Adipose tissue (tissue), 3 donors: ENCODE results near the gene SLC30A2. TPM values are rescaled to one million over a fixed set of nuclear protein-coding genes. Genes with fewer than 3 reads are reported as not detected.

Experiments
- H3K27ac ChIP-seq: one replicate; pipeline ENCODE4 v1.5.1; 2013; ENCODE audit warnings: low read depth, low read length
- WGBS, 3 donors: extraction: QIAGEN DNeasy Blood & Tissue Kit; methylation state at CpG; one replicate each; pipeline ENCODE4 v1.1.7; 2013; 5-methylcytosine and 5-hydroxymethylcytosine counted together
- polyA plus RNA-seq, 3 donors: library from polyadenylated mRNA; stranded (reverse); fragments of 200-250 nt; gene quantifications; one replicate each; pipeline ENCODE4 v1.2.3, GENCODE V29; 2013
- donor health status: healthy with polysubstance abuse.
- donor health status: Bipolar disorder and iron deficiency.
- donor health status: healthy.

SLC30A2 gene
- polyA plus RNA-seq, 3 donors = 0.07 to 99.7 TPM; not detected in 1

GRCh38 chr1:25991937-25992688 lies 53.8 kb downstream of the SLC30A2 start:
- 62 to 86% (median 62%) methylated on average over 5 of the region's 5 CpGs for WGBS, 3 donors
- no peak overlapping the region for H3K27ac ChIP-seq

- H3K27ac ChIP-seq = no peak overlapping the region
Observed at GRCh38 chr1:25990702-25991395, 55.1 kb downstream of the SLC30A2 start.

GRCh38 chr1:25990251-25990650 lies 55.7 kb downstream of the SLC30A2 start:
- 52 to 73% (median 56%) methylated on average over 6 of the region's 6 CpGs for WGBS, 3 donors
- no peak overlapping the region for H3K27ac ChIP-seq

More at GRCh38 chr1:25990702-25991395, 55.1 kb downstream of the SLC30A2 start:
- WGBS, 3 donors = 49 to 79% (median 54%) methylated on average over 15 of the region's 15 CpGs

GRCh38 chr1:25989440-25990234 lies 56.3 kb downstream of the SLC30A2 start:
- WGBS, 3 donors = 73 to 83% (median 79%) methylated on average over 11 of the region's 11 CpGs
- H3K27ac ChIP-seq = no peak overlapping the region

GRCh38 chr1:25987951-25988350 lies 58.0 kb downstream of the SLC30A2 start:
- WGBS, 3 donors = 77 to 98% (median 96%) methylated on average over 2 of the region's 2 CpGs
- H3K27ac ChIP-seq = no peak overlapping the region

Other genes with a start within 250 kb of the SLC30A2 start
- 10 to 100 TPM; 24.6 to 69.7 (median 63.8) TPM for gene SELENON, start 245.9 kb downstream of the SLC30A2 start, polyA plus RNA-seq
- gene MTFR1L, start 226.2 kb downstream of the SLC30A2 start, polyA plus RNA-seq = 10 to 100 TPM; 28.7 to 52.7 (median 49.7) TPM
- under 1 TPM; 0.08 to 0.34 (median 0.22) TPM for gene AUNIP, start 186.7 kb downstream of the SLC30A2 start, polyA plus RNA-seq
- gene PAQR7, start 170.4 kb downstream of the SLC30A2 start, polyA plus RNA-seq = 1 to 10 TPM; 2.5 to 3.5 (median 2.9) TPM
- 10 to 100 TPM in 2 of 3 donors, 1 to 10 TPM in 1; 9.8 to 46.1 (median 23.4) TPM for gene STMN1, start 139.7 kb downstream of the SLC30A2 start, polyA plus RNA-seq
- gene PAFAH2, start 48.1 kb downstream of the SLC30A2 start, polyA plus RNA-seq = 1 to 10 TPM; 4.3 to 9.8 (median 4.9) TPM
- under 1 TPM; 0.04 to 0.34 (median 0.09) TPM for gene EXTL1, start 24.3 kb downstream of the SLC30A2 start, polyA plus RNA-seq
- gene TRIM63, start 21.5 kb upstream of the SLC30A2 start, polyA plus RNA-seq = under 1 TPM; 0.11 to 0.67 (median 0.12) TPM
- gene PDIK1L, start 65.7 kb upstream of the SLC30A2 start, polyA plus RNA-seq = 1 to 10 TPM; 1.7 to 2.7 (median 1.7) TPM
- 10 to 100 TPM in 2 of 3 donors, 1 to 10 TPM in 1; 1.5 to 13.4 (median 13.3) TPM for gene FAM110D, start 113.0 kb upstream of the SLC30A2 start, polyA plus RNA-seq
- gene C1orf232, start 122.8 kb upstream of the SLC30A2 start, polyA plus RNA-seq = not detected
- gene ZNF593, start 123.8 kb upstream of the SLC30A2 start, polyA plus RNA-seq = 10 to 100 TPM; 58.4 to 94.6 (median 80.4) TPM
- gene ZNF593OS, start 125.7 kb upstream of the SLC30A2 start, polyA plus RNA-seq = under 1 TPM in 2 of 3 donors, not detected in 1; 0.32 to 0.61 TPM
- 10 to 100 TPM in 1 of 3 donors, 1 to 10 TPM in 2; 1.1 to 13.7 (median 1.3) TPM for gene CNKSR1, start 131.4 kb upstream of the SLC30A2 start, polyA plus RNA-seq
- gene CATSPER4, start 144.5 kb upstream of the SLC30A2 start, polyA plus RNA-seq = not detected
- 1 to 10 TPM; 1.3 to 3.3 (median 1.9) TPM for gene CEP85, start 188.1 kb upstream of the SLC30A2 start, polyA plus RNA-seq
- 100 to 1,000 TPM in 2 of 3 donors, 10 to 100 TPM in 1; 54.1 to 269 (median 154) TPM for gene SH3BGRL3, start 234.0 kb upstream of the SLC30A2 start, polyA plus RNA-seq